HepG2 (cell line): ENCODE results near the gene MRPL38.
A peak's percentile ranks its signal among the peaks of the same experiment; 100 is the strongest.

Experiments used
- BHLHE40 ChIP-seq: IDR thresholded peaks from 2 replicates; pipeline ENCODE4 v1.6.1; 2011; ENCODE audit warnings: low read length, improper control_type of control experiment
- CBX1 ChIP-seq: IDR thresholded peaks from one replicate; pipeline ENCODE4 v1.6.1; 2016; ENCODE audit warnings: antibody characterized with exemption, low read depth
- GABPA ChIP-seq, 2 experiments: IDR thresholded peaks; 2 replicates each; pipeline ENCODE4 v1.6.1; 2011 to 2016; ENCODE audit warnings: low read depth in 2 of 2, low read length in 1 of 2, missing biosample characterization in 1 of 2, missing genetic modification characterization in 1 of 2
- IRX3 ChIP-seq: sonication (generic); formaldehyde crosslinking; IDR thresholded peaks from 2 replicates; pipeline ENCODE4 v1.8.1; 2023; ENCODE audit warnings: mild to moderate bottlenecking, low read depth, missing genetic modification reagents, borderline replicate concordance
- MEIS1 ChIP-seq: sonication (generic); formaldehyde crosslinking; IDR thresholded peaks from 2 replicates; pipeline ENCODE4 v1.9.0; 2021; ENCODE audit warnings: mild to moderate bottlenecking, missing genetic modification reagents, moderate library complexity, borderline replicate concordance
- NFYB ChIP-seq: sonication (generic); formaldehyde crosslinking; IDR thresholded peaks from 2 replicates; pipeline ENCODE4 v1.4.0; 2020; ENCODE audit warnings: missing genetic modification reagents
- PCBP1 ChIP-seq: fragments of 200-400 bp; formaldehyde crosslinking; IDR thresholded peaks from 2 replicates; pipeline ENCODE4 v1.6.1; 2017; ENCODE audit warnings: mild to moderate bottlenecking, low read depth, low read length, borderline replicate concordance
- POLR2A ChIP-seq, 2 experiments: IDR thresholded peaks; 2 replicates each; pipeline ENCODE4 v1.6.1; 2011; ENCODE audit warnings: low read depth in 2 of 2, low read length in 2 of 2, mild to moderate bottlenecking in 1 of 2, moderate library complexity in 1 of 2; ENCODE audit not compliant: insufficient read depth in 1 of 2
- SMARCC2 ChIP-seq: fragments of 450-650 bp; IDR thresholded peaks from 2 replicates; pipeline ENCODE4 v1.6.1; 2017; ENCODE audit warnings: antibody characterized with exemption, mild to moderate bottlenecking
- TCF12 ChIP-seq, 2 experiments: fragments of 450-650 bp in 1 of 2; sonication (generic) in 1 of 2; formaldehyde crosslinking in 1 of 2; IDR thresholded peaks; 2 replicates each; pipeline versions ENCODE4 v1.6.1 to v1.8.0; 2017 to 2022; ENCODE audit warnings: antibody characterized with exemption in 1 of 2, mild to moderate bottlenecking in 1 of 2, missing genetic modification reagents in 1 of 2, moderate library complexity in 1 of 2
- TF ChIP-seq, protein P1 (sequence below): sonication (generic); formaldehyde crosslinking; conservative IDR thresholded peaks from 2 replicates; pipeline ENCODE4 v1.8.0; 2022; ENCODE audit warnings: missing genetic modification reagents
- TF ChIP-seq, protein P2 (sequence below): sonication (generic); formaldehyde crosslinking; IDR thresholded peaks from 2 replicates; pipeline ENCODE4 v1.5.0; 2020; ENCODE audit warnings: mild to moderate bottlenecking, missing genetic modification reagents, moderate library complexity

DNA sequence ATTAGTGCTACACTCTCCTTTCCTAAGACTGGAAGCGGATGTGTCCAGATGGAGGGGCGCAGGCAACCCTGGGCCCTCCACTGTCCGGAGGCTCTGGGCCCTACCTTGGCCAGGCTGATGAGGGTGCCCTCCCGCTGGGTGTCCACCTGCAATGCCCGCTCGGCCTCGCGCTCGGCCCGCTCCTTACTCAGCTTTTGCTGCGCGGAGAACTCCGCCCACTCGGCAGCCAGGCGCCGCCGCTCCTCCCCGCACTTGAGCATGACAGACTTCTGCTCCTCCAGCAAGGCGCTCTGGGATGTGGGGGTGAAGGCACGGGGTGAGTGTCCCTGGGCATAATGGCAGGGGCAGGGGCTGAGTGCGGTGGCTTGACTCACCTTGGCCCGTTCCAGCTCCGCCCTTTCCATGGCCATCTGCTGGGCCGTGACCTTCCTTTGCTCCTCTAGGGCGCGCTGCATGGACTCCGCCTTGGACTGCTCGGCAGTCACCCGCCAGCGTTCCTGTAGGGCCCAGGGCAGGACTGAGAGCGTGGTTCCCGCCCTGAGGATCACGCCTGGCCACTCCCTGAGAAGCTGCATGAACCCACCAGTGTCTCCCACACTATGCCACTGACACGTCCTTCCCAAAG is 10.1 kb upstream of the MRPL38 start:
- TF ChIP-seq, protein P1, sequence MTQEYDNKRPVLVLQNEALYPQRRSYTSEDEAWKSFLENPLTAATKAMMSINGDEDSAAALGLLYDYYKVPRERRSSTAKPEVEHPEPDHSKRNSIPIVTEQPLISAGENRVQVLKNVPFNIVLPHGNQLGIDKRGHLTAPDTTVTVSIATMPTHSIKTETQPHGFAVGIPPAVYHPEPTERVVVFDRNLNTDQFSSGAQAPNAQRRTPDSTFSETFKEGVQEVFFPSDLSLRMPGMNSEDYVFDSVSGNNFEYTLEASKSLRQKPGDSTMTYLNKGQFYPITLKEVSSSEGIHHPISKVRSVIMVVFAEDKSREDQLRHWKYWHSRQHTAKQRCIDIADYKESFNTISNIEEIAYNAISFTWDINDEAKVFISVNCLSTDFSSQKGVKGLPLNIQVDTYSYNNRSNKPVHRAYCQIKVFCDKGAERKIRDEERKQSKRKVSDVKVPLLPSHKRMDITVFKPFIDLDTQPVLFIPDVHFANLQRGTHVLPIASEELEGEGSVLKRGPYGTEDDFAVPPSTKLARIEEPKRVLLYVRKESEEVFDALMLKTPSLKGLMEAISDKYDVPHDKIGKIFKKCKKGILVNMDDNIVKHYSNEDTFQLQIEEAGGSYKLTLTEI (CRISPR knock-in tag) = no peak
- no peak for TF ChIP-seq CBX1
- TF ChIP-seq TCF12 (IDR thresholded peaks at IDR 0.05) = no peak
- no peak for TF ChIP-seq TCF12 (CRISPR knock-in tag; IDR thresholded peaks at IDR 0.05)
- 0 out of 2 replicates have a peak, but pooled peaks have one; percentile 4 for TF ChIP-seq BHLHE40
- TF ChIP-seq MEIS1 = no peak
- no peak for TF ChIP-seq POLR2A (IDR thresholded peaks at IDR 0.05; ENCODE audit: insufficient read depth in 1 of 2, low read depth in 2 of 2, low read length in 2 of 2)
- no peak for TF ChIP-seq IRX3 (CRISPR knock-in tag)
- TF ChIP-seq, protein P2, sequence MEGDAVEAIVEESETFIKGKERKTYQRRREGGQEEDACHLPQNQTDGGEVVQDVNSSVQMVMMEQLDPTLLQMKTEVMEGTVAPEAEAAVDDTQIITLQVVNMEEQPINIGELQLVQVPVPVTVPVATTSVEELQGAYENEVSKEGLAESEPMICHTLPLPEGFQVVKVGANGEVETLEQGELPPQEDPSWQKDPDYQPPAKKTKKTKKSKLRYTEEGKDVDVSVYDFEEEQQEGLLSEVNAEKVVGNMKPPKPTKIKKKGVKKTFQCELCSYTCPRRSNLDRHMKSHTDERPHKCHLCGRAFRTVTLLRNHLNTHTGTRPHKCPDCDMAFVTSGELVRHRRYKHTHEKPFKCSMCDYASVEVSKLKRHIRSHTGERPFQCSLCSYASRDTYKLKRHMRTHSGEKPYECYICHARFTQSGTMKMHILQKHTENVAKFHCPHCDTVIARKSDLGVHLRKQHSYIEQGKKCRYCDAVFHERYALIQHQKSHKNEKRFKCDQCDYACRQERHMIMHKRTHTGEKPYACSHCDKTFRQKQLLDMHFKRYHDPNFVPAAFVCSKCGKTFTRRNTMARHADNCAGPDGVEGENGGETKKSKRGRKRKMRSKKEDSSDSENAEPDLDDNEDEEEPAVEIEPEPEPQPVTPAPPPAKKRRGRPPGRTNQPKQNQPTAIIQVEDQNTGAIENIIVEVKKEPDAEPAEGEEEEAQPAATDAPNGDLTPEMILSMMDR (CRISPR knock-in tag) = peak; percentile 60
- no peak for TF ChIP-seq GABPA (IDR thresholded peaks at IDR 0.05; ENCODE audit: low read depth, low read length)
- TF ChIP-seq GABPA (CRISPR knock-in tag; IDR thresholded peaks at IDR 0.05; ENCODE audit: low read depth) = no peak
- TF ChIP-seq PCBP1 = no peak
- TF ChIP-seq SMARCC2 = no peak
- TF ChIP-seq NFYB (CRISPR knock-in tag) = no peak
